Ishikawa (cell line): ENCODE data around the gene EGFR.

Experiments
- CREB1 ChIP-seq: IDR thresholded peaks from 2 replicates; pipeline ENCODE4 v1.6.1; 2012; ENCODE audit warnings: low read depth
- EGR1 ChIP-seq: IDR thresholded peaks from 2 replicates; pipeline ENCODE4 v1.6.1; 2012
- EP300 ChIP-seq: IDR thresholded peaks from 2 replicates; pipeline ENCODE4 v1.6.1; 2012; ENCODE audit warnings: borderline replicate concordance
- MAX ChIP-seq: IDR thresholded peaks from 2 replicates; pipeline ENCODE4 v1.6.1; 2012
- YY1 ChIP-seq: IDR thresholded peaks from 2 replicates; pipeline ENCODE4 v1.6.1; 2012; ENCODE audit warnings: low read depth
- TF ChIP-seq, protein P1 (sequence below): IDR thresholded peaks from 2 replicates; pipeline ENCODE4 v1.6.1; 2012; ENCODE audit warnings: low read depth, mild to moderate bottlenecking

DNA sequence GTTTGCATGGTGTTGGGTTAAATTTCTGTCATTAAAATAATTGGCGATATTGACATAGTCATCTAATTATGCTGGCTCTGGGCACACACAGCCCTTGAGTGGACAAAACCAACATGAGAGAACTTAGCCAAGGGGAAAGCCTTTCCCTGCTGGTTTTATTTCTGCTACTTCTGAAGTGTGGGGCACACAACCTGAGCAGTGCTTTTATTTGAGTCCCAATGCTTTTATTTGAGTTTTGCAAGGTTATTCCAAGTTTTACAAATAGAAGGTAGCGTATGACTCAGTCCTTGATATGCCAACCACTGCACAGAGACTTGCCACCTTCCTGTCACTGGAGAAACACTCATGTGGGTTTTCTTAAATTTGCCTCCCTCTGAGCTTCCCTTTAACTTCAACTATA is 145.7 kb downstream of the EGFR start:
- no peak for TF ChIP-seq MAX
- TF ChIP-seq YY1, result no peak
- no peak for TF ChIP-seq EP300
- TF ChIP-seq, protein P1, sequence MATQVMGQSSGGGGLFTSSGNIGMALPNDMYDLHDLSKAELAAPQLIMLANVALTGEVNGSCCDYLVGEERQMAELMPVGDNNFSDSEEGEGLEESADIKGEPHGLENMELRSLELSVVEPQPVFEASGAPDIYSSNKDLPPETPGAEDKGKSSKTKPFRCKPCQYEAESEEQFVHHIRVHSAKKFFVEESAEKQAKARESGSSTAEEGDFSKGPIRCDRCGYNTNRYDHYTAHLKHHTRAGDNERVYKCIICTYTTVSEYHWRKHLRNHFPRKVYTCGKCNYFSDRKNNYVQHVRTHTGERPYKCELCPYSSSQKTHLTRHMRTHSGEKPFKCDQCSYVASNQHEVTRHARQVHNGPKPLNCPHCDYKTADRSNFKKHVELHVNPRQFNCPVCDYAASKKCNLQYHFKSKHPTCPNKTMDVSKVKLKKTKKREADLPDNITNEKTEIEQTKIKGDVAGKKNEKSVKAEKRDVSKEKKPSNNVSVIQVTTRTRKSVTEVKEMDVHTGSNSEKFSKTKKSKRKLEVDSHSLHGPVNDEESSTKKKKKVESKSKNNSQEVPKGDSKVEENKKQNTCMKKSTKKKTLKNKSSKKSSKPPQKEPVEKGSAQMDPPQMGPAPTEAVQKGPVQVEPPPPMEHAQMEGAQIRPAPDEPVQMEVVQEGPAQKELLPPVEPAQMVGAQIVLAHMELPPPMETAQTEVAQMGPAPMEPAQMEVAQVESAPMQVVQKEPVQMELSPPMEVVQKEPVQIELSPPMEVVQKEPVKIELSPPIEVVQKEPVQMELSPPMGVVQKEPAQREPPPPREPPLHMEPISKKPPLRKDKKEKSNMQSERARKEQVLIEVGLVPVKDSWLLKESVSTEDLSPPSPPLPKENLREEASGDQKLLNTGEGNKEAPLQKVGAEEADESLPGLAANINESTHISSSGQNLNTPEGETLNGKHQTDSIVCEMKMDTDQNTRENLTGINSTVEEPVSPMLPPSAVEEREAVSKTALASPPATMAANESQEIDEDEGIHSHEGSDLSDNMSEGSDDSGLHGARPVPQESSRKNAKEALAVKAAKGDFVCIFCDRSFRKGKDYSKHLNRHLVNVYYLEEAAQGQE, result no peak
- no peak for TF ChIP-seq EGR1
- no peak for TF ChIP-seq CREB1
